H1 (cell line): ENCODE data around the gene UROC1. TPM values are rescaled to one million over a fixed set of nuclear protein-coding genes. Genes with fewer than 3 reads are reported as not detected.

ENCODE experiments used
- CTCF ChIA-PET: fragments of 300-600 bp; sonication (Branson Sonifier 250); formaldehyde crosslinking; loops from one replicate; lab custom pipeline; 2021; ENCODE audit not compliant: partially characterized antibody; lab: Charles Lee
- POLR2A ChIA-PET: fragments of 300-600 bp; sonication (Branson Sonifier 250); formaldehyde crosslinking; loops from one replicate; lab custom pipeline; 2021; ENCODE audit warnings: inconsistent platforms; ENCODE audit not compliant: partially characterized antibody; lab: Charles Lee
- DNase-seq, 2 experiments: peaks; one replicate each; pipeline versions ENCODE4 v3.0.0 to v3.0.0-alpha.2; 2010 to 2022; ENCODE audit warnings: low spot score in 2 of 2, low read depth in 1 of 2, mixed read lengths in 1 of 2
- FAIRE-seq: peaks from 2 replicates; lab custom pipeline; 2011; peaks lifted over from hg19 to GRCh38; lab: Jason Lieb, UNC
- H2AFZ ChIP-seq: 2 replicates; pipeline ENCODE4 v1.8.1; 2012; ENCODE audit warnings: low read length, inconsistent platforms
- H2AK5ac ChIP-seq: 2 replicates; pipeline ENCODE4 v1.6.1; 2013; ENCODE audit warnings: low read depth, low read length
- H2BK120ac ChIP-seq: replicated peaks from 2 replicates; pipeline ENCODE3; 2013; ENCODE audit warnings: low read depth, low read length, inconsistent platforms
- H2BK12ac ChIP-seq: 2 replicates; pipeline ENCODE4 v1.6.1; 2013; ENCODE audit warnings: low read depth, low read length
- H2BK15ac ChIP-seq: 2 replicates; pipeline ENCODE4 v1.6.1; 2013; ENCODE audit warnings: low read length
- H2BK20ac ChIP-seq: 2 replicates; pipeline ENCODE4 v1.6.1; 2013; ENCODE audit warnings: low read length
- H2BK5ac ChIP-seq: 2 replicates; pipeline ENCODE4 v1.6.1; 2013; ENCODE audit warnings: low read depth, low read length
- H3K14ac ChIP-seq: 2 replicates; pipeline ENCODE4 v1.6.1; 2013; ENCODE audit warnings: inconsistent platforms; ENCODE audit not compliant: insufficient read length
- H3K18ac ChIP-seq: 2 replicates; pipeline ENCODE4 v1.6.1; 2013; ENCODE audit warnings: low read length; ENCODE audit errors: extremely low read depth
- H3K23ac ChIP-seq: 2 replicates; pipeline ENCODE4 v1.6.1; 2013; ENCODE audit warnings: inconsistent platforms; ENCODE audit not compliant: insufficient read length
- H3K23me2 ChIP-seq: 2 replicates; pipeline ENCODE4 v1.6.1; 2013; ENCODE audit warnings: low read depth, low read length
- H3K27ac ChIP-seq: 2 replicates; pipeline ENCODE4 v1.6.1; 2011; ENCODE audit warnings: low read depth, low read length, inconsistent platforms
- H3K27me3 ChIP-seq, 4 experiments: replicated peaks in 1 of 4; 1 replicate in 1 of 4; 2 replicates in 3 of 4; pipeline versions ENCODE4 v1.6.1 to v1.8.1; 2011 to 2013; ENCODE audit warnings: low read length in 3 of 4, mild to moderate bottlenecking in 3 of 4, inconsistent platforms in 2 of 4, mixed read lengths in 2 of 4, moderate library complexity in 1 of 4; ENCODE audit not compliant: control insufficient read depth in 3 of 4, insufficient read depth in 3 of 4; ENCODE audit errors: extremely low read depth in 1 of 4
- H3K36me3 ChIP-seq, 4 experiments: 2 replicates each; pipeline versions ENCODE4 v1.6.1 to v1.8.1; 2011 to 2013; ENCODE audit warnings: mild to moderate bottlenecking in 4 of 4, low read length in 3 of 4, moderate library complexity in 2 of 4, control low read depth in 1 of 4, inconsistent platforms in 1 of 4; ENCODE audit not compliant: insufficient read depth in 4 of 4, control insufficient read depth in 2 of 4
- H3K4ac ChIP-seq: replicated peaks from 2 replicates; pipeline ENCODE3; 2013; ENCODE audit warnings: low read length, low read depth, mixed read lengths, inconsistent platforms; ENCODE audit not compliant: insufficient read length
- H3K4me1 ChIP-seq, 4 experiments: replicated peaks in 1 of 4; 1 replicate in 1 of 4; 2 replicates in 3 of 4; pipeline versions ENCODE4 v1.6.1 to v1.8.1; 2011 to 2013; ENCODE audit warnings: low read length in 3 of 4, inconsistent platforms in 2 of 4, mixed read lengths in 1 of 4; ENCODE audit not compliant: insufficient read depth in 4 of 4, control insufficient read depth in 3 of 4
- H3K4me2 ChIP-seq, 2 experiments: 2 replicates each; pipeline versions ENCODE4 v1.6.1 to v1.8.1; 2011 to 2013; ENCODE audit warnings: low read depth in 2 of 2, low read length in 2 of 2, control low read depth in 1 of 2, inconsistent platforms in 1 of 2, mild to moderate bottlenecking in 1 of 2; ENCODE audit not compliant: insufficient read depth in 1 of 2
- H3K4me3 ChIP-seq, 4 experiments: fragments of 200-600, 300-600 bp in 1 of 4; sonication (generic), shearing (Covaris generic), sonication (Bioruptor Twin) in 1 of 4; 2 replicates each; pipeline versions ENCODE4 v1.5.1 to v1.8.1; 2011 to 2016; ENCODE audit warnings: low read length in 4 of 4, low read depth in 3 of 4, control low read depth in 2 of 4, inconsistent platforms in 2 of 4, mild to moderate bottlenecking in 2 of 4, mixed read lengths in 1 of 4, moderate library complexity in 1 of 4; ENCODE audit not compliant: insufficient read depth in 2 of 4; ENCODE audit errors: extremely low read depth in 1 of 4
- H3K56ac ChIP-seq: replicated peaks from 2 replicates; pipeline ENCODE3; 2013; ENCODE audit warnings: low read depth, mild to moderate bottlenecking, mixed read lengths, low read length, inconsistent platforms; ENCODE audit not compliant: insufficient read length
- H3K79me1 ChIP-seq: 2 replicates; pipeline ENCODE4 v1.6.1; 2013; ENCODE audit warnings: low read depth, low read length, control low read depth
- H3K79me2 ChIP-seq, 2 experiments: 2 replicates each; pipeline versions ENCODE4 v1.6.1 to v1.8.1; 2012 to 2013; ENCODE audit warnings: low read length in 2 of 2, mild to moderate bottlenecking in 2 of 2, inconsistent platforms in 1 of 2; ENCODE audit not compliant: insufficient read depth in 2 of 2, control insufficient read depth in 1 of 2
- H3K9ac ChIP-seq, 4 experiments: replicated peaks in 1 of 4; 1 replicate in 1 of 4; 2 replicates in 3 of 4; pipeline versions ENCODE4 v1.6.1 to v1.8.1; 2011 to 2013; ENCODE audit warnings: low read depth in 3 of 4, low read length in 3 of 4, control low read depth in 2 of 4, mild to moderate bottlenecking in 2 of 4, moderate library complexity in 2 of 4, inconsistent platforms in 1 of 4; ENCODE audit errors: extremely low read depth in 1 of 4
- H3K9me3 ChIP-seq, 2 experiments: 2 replicates each; pipeline versions ENCODE4 v1.6.1 to v1.8.1; 2012 to 2013; ENCODE audit warnings: mild to moderate bottlenecking in 2 of 2, moderate library complexity in 2 of 2, control low read depth in 1 of 2, inconsistent platforms in 1 of 2, low read depth in 1 of 2, low read length in 1 of 2, mixed read lengths in 1 of 2; ENCODE audit not compliant: insufficient read depth in 2 of 2
- H4K20me1 ChIP-seq, 2 experiments: replicated peaks in 1 of 2; 2 replicates each; pipeline versions ENCODE3 to v1.8.1; 2011 to 2013; ENCODE audit warnings: inconsistent platforms in 2 of 2, low read length in 2 of 2, mild to moderate bottlenecking in 1 of 2; ENCODE audit not compliant: insufficient read depth in 2 of 2, control insufficient read depth in 1 of 2
- H4K5ac ChIP-seq: 2 replicates; pipeline ENCODE4 v1.6.1; 2013; ENCODE audit warnings: low read length, low read depth, mixed read lengths, inconsistent platforms; ENCODE audit not compliant: insufficient read length
- H4K8ac ChIP-seq: 2 replicates; pipeline ENCODE4 v1.8.0; 2013; ENCODE audit warnings: mild to moderate bottlenecking, moderate library complexity, low read length, inconsistent platforms; ENCODE audit not compliant: insufficient read depth; ENCODE audit errors: extremely low read depth
- H4K91ac ChIP-seq: replicated peaks from 2 replicates; pipeline ENCODE3; 2013; ENCODE audit warnings: low read length, mixed read lengths, inconsistent platforms; ENCODE audit not compliant: insufficient read length
- SP4 ChIP-seq: IDR thresholded peaks from 2 replicates; pipeline ENCODE4 v1.6.1; 2012; ENCODE audit warnings: low read length, inconsistent platforms
- WGBS, 2 experiments: shearing (Covaris generic) in 1 of 2; methylation state at CpG; one replicate each; pipeline versions ENCODE4 v1.1.6 to v1.1.7; 2013 to 2015; ENCODE audit warnings: low lambda C conversion rate in 2 of 2, mixed read lengths in 2 of 2, inconsistent platforms in 1 of 2, low coverage in 1 of 2, missing lambda C conversion rate in 1 of 2; ENCODE audit not compliant: insufficient replicate concordance in 2 of 2, insufficient coverage in 1 of 2, insufficient read length in 1 of 2; ENCODE audit errors: extremely low coverage in 1 of 2, missing lambda C conversion rate in 1 of 2; 5-methylcytosine and 5-hydroxymethylcytosine counted together
- polyA plus RNA-seq, 7 experiments: library from polyadenylated mRNA; depleted of rRNA in 3 of 7; stranded (reverse) in 5 of 7; unstranded in 2 of 7; fragments of >200 nt in 5 of 7; fragments of 200-250 nt in 2 of 7; gene quantifications; 1 replicate in 5 of 7; 2 replicates in 1 of 7; 4 replicates in 1 of 7; pipeline versions ENCODE4 v1.2.1 to v1.2.3, GENCODE V29; 2011 to 2013; ENCODE audit warnings: missing spikeins in 2 of 7, mixed read lengths in 2 of 7
- total RNA-seq: library from RNA; stranded (reverse); fragmentation: NEBNext Ultra II Directional; extraction: Animal tissue kit (Norgen Biotek cat#: 25700); gene quantifications from 2 replicates; pipeline ENCODE4 v1.2.1, GENCODE V29; 2021

The UROC1 gene
- total and polyA plus RNA-seq, 2 of the 8 experiments (the other 6 are each of a cell fraction or from before 2014, with no cell fraction given), result 0.03 TPM; not detected in 1

GRCh38 chr3:126460381-126460780 lies 57.2 kb downstream of the UROC1 start:
- H3K9ac ChIP-seq, result no peak overlapping the region
- no peak overlapping the region for H3K14ac ChIP-seq
- peaks cover 19 to 74% (median 45%) of the 10 kb centered on the region in 4 experiments; a peak in 7 of 8 replicates for H3K36me3 ChIP-seq
- FAIRE-seq (no peak), DNase-seq (no peak)
- H2BK15ac ChIP-seq, result no peak overlapping the region
- no peak overlapping the region for H3K27ac ChIP-seq
- H4K20me1 ChIP-seq, result peaks cover 0 to 12% of the 10 kb centered on the region in 2 experiments
- no peaks in the 10 kb centered on the region for H3K9me3 ChIP-seq
- no peak overlapping the region for H2AK5ac ChIP-seq
- no peak overlapping the region for H3K56ac ChIP-seq
- no peak overlapping the region for H4K8ac ChIP-seq
- H4K5ac ChIP-seq, result no peak overlapping the region
- no peak overlapping the region for H3K4ac ChIP-seq
- H4K91ac ChIP-seq, result no peak overlapping the region
- POLR2A ChIA-PET, result interaction anchor here (3.3 kb wide), 1 partner anchor 11 kb away, joined by 20 read pairs; no protein-coding TSS in a partner anchor
- H3K4me2 ChIP-seq, result no peak overlapping the region
- CTCF ChIA-PET, result interaction anchor here (0.9 to 1.4 kb wide), 3 partner anchors 12 to 19 kb away, joined by 3 to 4 read pairs (median 3); no protein-coding TSS in a partner anchor
- no peak overlapping the region for H3K23ac ChIP-seq
- no peaks in the 10 kb centered on the region for H3K27me3 ChIP-seq
- no peaks in the 10 kb centered on the region; a peak in 1 of 4 replicates for H3K79me2 ChIP-seq
- H2BK12ac ChIP-seq, result no peak overlapping the region
- H3K4me1 ChIP-seq, result no peaks in the 10 kb centered on the region
- no peak overlapping the region for H2BK5ac ChIP-seq
- no peaks in the 10 kb centered on the region for H3K23me2 ChIP-seq
- TF ChIP-seq SP4, result no peak
- no peak overlapping the region for H2BK120ac ChIP-seq
- no peak overlapping the region for H2BK20ac ChIP-seq
- H2AFZ ChIP-seq, result no peak overlapping the region
- H3K79me1 ChIP-seq, result peaks cover 6% of the 10 kb centered on the region; the same call in 1 of the 2 replicates
- no peak overlapping the region for H3K4me3 ChIP-seq
- no peak overlapping the region for H3K18ac ChIP-seq
- WGBS, 2 experiments, result 87% methylated on average over 7 of the region's 7 CpGs; no CpG with 5 or more reads in 1 of the 2 experiments
